Panc1 (cell line): ENCODE results near the gene PAX4. TPM values are rescaled to one million over a fixed set of nuclear protein-coding genes. Genes with fewer than 3 reads are reported as not detected.

Experiments
- ATAC-seq: fragments of 200-7000 bp; cut with Tn5 transposase; 2 replicates; pipeline ENCODE4 v1.9.1; 2020; ENCODE audit warnings: mild to moderate bottlenecking, moderate library complexity
- BruUV-seq: library from RNA; stranded (reverse); fragments of 400-500 nt; replicated peaks from 2 replicates; lab custom pipeline; 2021; lab: Mats Ljungman, UMichigan
- CTCF ChIA-PET: fragments of 300-600 bp; sonication (Branson Sonifier 250); formaldehyde crosslinking; loops from one replicate; lab custom pipeline; 2022; ENCODE audit warnings: antibody characterized with exemption; lab: Charles Lee
- POLR2A ChIA-PET: fragments of 300-600 bp; sonication (Branson Sonifier 250); formaldehyde crosslinking; loops from one replicate; lab custom pipeline; 2022; ENCODE audit warnings: antibody characterized with exemption; lab: Charles Lee
- DNase-seq: peaks from one replicate; pipeline ENCODE4 v3.0.0-alpha.2; 2010; ENCODE audit warnings: low read depth, low spot score
- H3K27ac ChIP-seq: 2 replicates; pipeline ENCODE4 v1.5.1; 2011; ENCODE audit warnings: mild to moderate bottlenecking, low read length, inconsistent platforms
- H3K27me3 ChIP-seq: fragments of 200-500 bp; sonication (Bioruptor generic); 2 replicates; pipeline ENCODE4 v1.6.0; 2014; ENCODE audit warnings: low read length, inconsistent platforms; ENCODE audit not compliant: control insufficient read depth, insufficient read depth
- H3K36me3 ChIP-seq: fragments of 200-500 bp; sonication (Bioruptor generic); 2 replicates; pipeline ENCODE4 v1.5.1; 2014; ENCODE audit warnings: inconsistent platforms, mild to moderate bottlenecking, low read length, moderate library complexity; ENCODE audit not compliant: control insufficient read depth, insufficient read depth
- H3K4me1 ChIP-seq: 2 replicates; pipeline ENCODE4 v1.5.1; 2011; ENCODE audit warnings: inconsistent platforms, mild to moderate bottlenecking, low read length, moderate library complexity; ENCODE audit not compliant: control insufficient read depth, insufficient read depth
- H3K4me3 ChIP-seq, 2 experiments: 2 replicates each; pipeline ENCODE4 v1.5.1; 2011 to 2012; ENCODE audit warnings: low read depth in 2 of 2, low read length in 2 of 2, mild to moderate bottlenecking in 2 of 2, inconsistent platforms in 1 of 2, moderate library complexity in 1 of 2
- H3K9me3 ChIP-seq: fragments of 200-500 bp; sonication (Bioruptor generic); 2 replicates; pipeline ENCODE4 v1.5.1; 2014; ENCODE audit warnings: low read depth, mild to moderate bottlenecking, inconsistent platforms, low read length, moderate library complexity; ENCODE audit not compliant: control insufficient read depth, insufficient read depth
- CTCF ChIP-seq: fragments of 450-650 bp; IDR thresholded peaks from 2 replicates; pipeline ENCODE4 v1.5.1; 2017; ENCODE audit warnings: mild to moderate bottlenecking
- POLR2AphosphoS5 ChIP-seq: IDR thresholded peaks from 2 replicates; pipeline ENCODE4 v1.6.1; 2012; ENCODE audit warnings: mild to moderate bottlenecking, low read depth, low read length, moderate library complexity
- REST ChIP-seq, 2 experiments: IDR thresholded peaks; 2 replicates each; pipeline ENCODE4 v1.6.1; 2011 to 2012; ENCODE audit warnings: low read depth in 2 of 2, control low read depth in 1 of 2, low read length in 1 of 2, mild to moderate bottlenecking in 1 of 2, moderate library complexity in 1 of 2; ENCODE audit not compliant: insufficient read depth in 1 of 2
- SIN3A ChIP-seq: IDR thresholded peaks from 2 replicates; pipeline ENCODE4 v1.6.1; 2012; ENCODE audit warnings: low read depth, mild to moderate bottlenecking, low read length, moderate library complexity, borderline replicate concordance; ENCODE audit not compliant: insufficient read depth
- TCF7L2 ChIP-seq: IDR thresholded peaks from 2 replicates; pipeline ENCODE4 v1.6.1; 2011; ENCODE audit warnings: mild to moderate bottlenecking, low read depth, low read length, inconsistent platforms
- in situ Hi-C: cut with HindIII; loops from 2 replicates; pipeline ENCODE4 v1.10.0; 2016; ENCODE audit warnings: low sequenced_read_pairs, low pct_unique_long_range_greater_than_20kb
- intact Hi-C: fragments of 100-400 bp; cut with micrococcal nuclease; formaldehyde crosslinking; loops from one replicate; pipeline ENCODE4 v1.10.0; 2022; ENCODE audit not compliant: unreplicated experiment
- total RNA-seq: library from RNA; stranded (reverse); gene quantifications from one replicate; pipeline ENCODE4 v1.2.1, GENCODE V29; 2021; ENCODE audit not compliant: unreplicated experiment

PAX4 gene
- total RNA-seq, 1 experiment from 2014 or later, result not detected

GRCh38 chr7:127609297-127609696 is 8.6 kb downstream of the PAX4 start:
- no peak overlapping the region for H3K27ac ChIP-seq
- no peak for TF ChIP-seq POLR2AphosphoS5
- TF ChIP-seq SIN3A, result no peak
- TF ChIP-seq TCF7L2, result no peak
- no peak for TF ChIP-seq REST (IDR thresholded peaks at IDR 0.05; ENCODE audit: insufficient read depth in 1 of 2, low read depth in 2 of 2, low read length in 1 of 2)
- no peak for TF ChIP-seq CTCF
- no peaks in the 10 kb centered on the region for H3K9me3 ChIP-seq
- in situ Hi-C loops (no loop called here), intact Hi-C loops (no loop called here)
- ChIA-PET POLR2A (no interaction called here), CTCF (no interaction called here)
- no peak for ATAC-seq
- no peaks in the 10 kb centered on the region for H3K27me3 ChIP-seq
- BruUV-seq, result no TSS peak
- no peaks in the 10 kb centered on the region for H3K36me3 ChIP-seq
- H3K4me3 ChIP-seq, result no peak overlapping the region
- H3K4me1 ChIP-seq, result no peaks in the 10 kb centered on the region
- no peak for DNase-seq

DNA sequence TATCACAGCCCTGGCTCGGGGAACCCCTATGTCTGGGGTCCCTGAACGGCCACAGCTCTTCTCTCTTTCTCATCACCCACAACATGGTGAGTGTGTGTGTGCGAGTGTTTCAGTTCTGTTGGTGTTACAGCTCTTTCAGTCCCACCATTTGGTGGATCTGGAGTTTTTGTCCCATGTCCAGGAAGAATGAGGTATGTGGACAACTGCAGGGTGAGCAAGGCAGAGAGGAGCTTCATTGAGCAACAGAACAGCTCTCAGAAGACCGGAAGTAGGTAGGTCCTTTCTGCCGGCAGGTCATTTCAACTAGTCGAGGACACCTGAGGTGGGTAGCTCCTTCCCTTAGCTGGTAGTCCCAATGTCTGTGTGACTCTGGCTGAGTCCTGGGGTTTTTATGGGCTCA is 9.5 kb downstream of the PAX4 start:
- no peaks in the 10 kb centered on the region for H3K27me3 ChIP-seq
- H3K9me3 ChIP-seq, result no peaks in the 10 kb centered on the region
- no peaks in the 10 kb centered on the region for H3K36me3 ChIP-seq
- TF ChIP-seq SIN3A (no peak), REST (IDR thresholded peaks at IDR 0.05; ENCODE audit: insufficient read depth in 1 of 2, low read depth in 2 of 2, low read length in 1 of 2) (no peak), TCF7L2 (no peak)
- no peak overlapping the region for H3K4me3 ChIP-seq
- H3K4me1 ChIP-seq, result no peaks in the 10 kb centered on the region
- no peak overlapping the region for H3K27ac ChIP-seq
- intact Hi-C loops (no loop called here), in situ Hi-C loops (no loop called here)
- no peak for DNase-seq
- CTCF ChIA-PET, result no interaction called here
- no TSS peak for BruUV-seq
- ATAC-seq, result no peak
- POLR2A ChIA-PET, result interaction anchor here (0.6 kb wide), 1 partner anchor 12 kb away, joined by 4 read pairs; no protein-coding TSS in a partner anchor
